HFF-Myc (cell line): ENCODE measurements around the gene FBXO8.
A peak's percentile ranks its signal among the peaks of the same experiment; 100 is the strongest.

Source experiments
- DNase-seq: peaks from one replicate; pipeline ENCODE4 v3.0.0-alpha.2; 2011; ENCODE audit warnings: low read depth; ENCODE audit errors: extremely low read depth
- H3K4me3 ChIP-seq: replicated peaks from 2 replicates; pipeline ENCODE4 v1.5.1; 2011; ENCODE audit warnings: low read depth, mild to moderate bottlenecking, control low read depth, low read length
- CTCF ChIP-seq: IDR thresholded peaks from 2 replicates; pipeline ENCODE4 v1.5.1; 2012; ENCODE audit warnings: mild to moderate bottlenecking, low read depth, low read length, control low read depth; ENCODE audit errors: missing control alignments

FBXO8 gene

GRCh38 chr4:174222266-174222872, 61.1 kb downstream of the FBXO8 start:
- peak; percentile 61 for TF ChIP-seq CTCF
- H3K4me3 ChIP-seq, result no peak overlapping the region
- DNase-seq, result peak; percentile 27

GRCh38 chr4:174218127-174218790, 65.2 kb downstream of the FBXO8 start:
- no peak for DNase-seq
- TF ChIP-seq CTCF, result no peak
- peak overlapping the region; percentile 24 for H3K4me3 ChIP-seq

DNA sequence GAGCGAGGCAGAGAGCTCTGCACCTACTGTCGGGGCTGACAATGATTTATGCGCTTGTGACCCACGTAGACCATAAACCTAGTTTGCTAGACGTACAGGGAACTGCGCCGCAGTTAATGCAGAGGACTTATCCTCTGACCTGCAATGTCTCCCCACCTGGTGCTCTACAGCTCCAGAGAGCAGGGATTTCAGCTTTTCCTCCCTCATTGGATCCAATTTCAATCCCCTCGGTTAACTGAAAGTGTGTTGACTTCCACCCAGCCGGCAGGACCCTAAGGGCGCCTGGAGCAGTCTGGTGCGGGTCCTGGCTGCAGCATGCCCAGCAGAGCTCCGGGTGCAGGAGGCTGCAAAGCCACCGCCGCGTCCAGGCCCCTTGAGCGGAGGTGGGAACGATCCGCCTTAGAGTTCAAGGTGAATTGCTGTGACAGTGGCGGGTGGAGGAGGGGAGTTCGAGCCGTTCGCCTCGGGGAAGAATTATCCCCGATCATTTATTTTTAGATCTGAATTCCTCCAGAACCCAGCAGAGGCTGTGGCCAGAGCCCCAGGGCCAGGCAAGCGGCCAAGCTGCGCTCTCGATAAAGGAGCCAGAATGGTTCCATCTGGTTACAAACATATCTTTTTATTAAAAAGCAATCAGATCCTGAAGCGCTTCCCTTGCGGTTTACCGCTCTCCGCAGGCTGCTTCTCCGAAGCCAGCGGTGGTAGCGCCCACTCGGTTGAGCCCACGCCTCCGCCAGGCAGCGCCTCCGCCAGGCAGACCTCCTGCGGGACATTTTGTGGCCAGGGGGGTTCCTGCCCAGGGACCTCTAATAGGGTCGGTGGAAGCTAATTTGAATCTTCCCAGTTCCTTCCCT, 66.0 kb downstream of the FBXO8 start:
- peak; percentile 41 for DNase-seq
- H3K4me3 ChIP-seq, result peak overlapping the region; percentile 24
- no peak for TF ChIP-seq CTCF

DNA sequence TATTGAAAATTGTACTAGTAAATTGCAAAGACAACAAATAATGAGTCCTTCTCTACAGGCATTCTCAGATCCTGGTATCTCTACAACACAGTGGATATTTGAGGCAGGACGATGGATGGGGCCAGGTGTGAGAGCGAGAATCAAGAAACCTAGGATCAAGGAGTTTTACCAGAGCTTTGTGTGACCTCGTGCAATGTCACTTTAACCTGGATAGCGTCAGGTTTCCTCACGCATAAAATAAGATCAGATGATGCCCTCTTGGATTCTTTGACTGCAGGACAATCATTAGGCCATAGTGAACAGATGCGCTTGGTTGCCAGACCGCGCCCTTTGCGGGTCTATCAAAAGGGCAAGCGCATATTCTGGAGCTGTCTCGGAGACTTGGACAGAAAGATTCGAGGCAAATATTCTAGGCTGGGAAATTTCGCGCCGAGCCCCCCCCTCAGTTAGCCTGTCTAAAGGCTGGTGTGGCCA, 66.6 kb downstream of the FBXO8 start:
- TF ChIP-seq CTCF, result no peak
- H3K4me3 ChIP-seq, result no peak overlapping the region; the same call in 1 of the 2 replicates

GRCh38 chr4:174215961-174216680, 67.3 kb downstream of the FBXO8 start:
- TF ChIP-seq CTCF, result no peak
- DNase-seq, result no peak
- no peak overlapping the region for H3K4me3 ChIP-seq

More for the DNA sequence above, 66.6 kb downstream of the FBXO8 start:
- no peak for DNase-seq

- no peak for TF ChIP-seq CTCF
- H3K4me3 ChIP-seq, result no peak overlapping the region
Observed at GRCh38 chr4:174215057-174215456, 68.4 kb downstream of the FBXO8 start.

More at GRCh38 chr4:174215057-174215456, 68.4 kb downstream of the FBXO8 start:
- no peak for DNase-seq
